Activated B cell treated with CpG ODN at 0.5 μM for 24 hours (primary cell): ENCODE data around the gene CEP76. TPM values are rescaled to one million over a fixed set of nuclear protein-coding genes. Genes with fewer than 3 reads are reported as not detected.
A peak's percentile ranks its signal among the peaks of the same experiment; 100 is the strongest.

ENCODE experiments used
- ATAC-seq: fragments of 200-7000 bp; cut with Tn5 transposase; one replicate; pipeline ENCODE4 v1.10.0; 2021; ENCODE audit warnings: low read depth, mild to moderate bottlenecking, moderate library complexity
- CTCF ChIA-PET: fragments of 350-600 bp; sonication (Branson Sonifier 250); formaldehyde crosslinking; loops from one replicate; lab custom pipeline; 2021; ENCODE audit warnings: antibody characterized with exemption; lab: Charles Lee
- POLR2A ChIA-PET: fragments of 350-600 bp; sonication (Branson Sonifier 250); formaldehyde crosslinking; loops from one replicate; lab custom pipeline; 2021; ENCODE audit warnings: antibody characterized with exemption; lab: Charles Lee
- DNase-seq: peaks from one replicate; pipeline ENCODE4 v3.0.0; 2022
- H3K27ac Mint-ChIP-seq: one replicate; pipeline ENCODE4 v1.8.0; 2020; ENCODE audit warnings: mixed read lengths
- H3K27me3 Mint-ChIP-seq: one replicate; pipeline ENCODE4 v1.8.0; 2021; ENCODE audit warnings: mixed read lengths
- H3K36me3 Mint-ChIP-seq: one replicate; pipeline ENCODE4 v1.8.0; 2021; ENCODE audit warnings: low read depth, mixed read lengths
- H3K4me1 Mint-ChIP-seq: one replicate; pipeline ENCODE4 v1.8.0; 2021; ENCODE audit warnings: mixed read lengths
- H3K4me3 Mint-ChIP-seq: one replicate; pipeline ENCODE4 v1.8.0; 2020; ENCODE audit warnings: mild to moderate bottlenecking, mixed read lengths
- H3K9me3 Mint-ChIP-seq: one replicate; pipeline ENCODE4 v1.8.0; 2020; ENCODE audit warnings: mixed read lengths
- CTCF ChIP-seq: fragments of 200-600 bp; IDR thresholded peaks from one replicate; pipeline ENCODE4 v1.8.0; 2022; ENCODE audit warnings: antibody characterized with exemption, mild to moderate bottlenecking
- intact Hi-C: fragments of 100-400 bp; cut with micrococcal nuclease; formaldehyde crosslinking; loops from one replicate; pipeline ENCODE4 v1.15.1; 2024
- total RNA-seq: library from RNA; stranded (reverse); gene quantifications from 2 replicates; pipeline ENCODE4 v1.2.3, GENCODE V29; 2022

CEP76 gene
- 6.4 and 6.9 TPM in 2 replicates for total RNA-seq

- intact Hi-C loops: loop anchor here (1.0 to 5.0 kb wide), 13 partner anchors 44 to 1024 kb away; partner anchors contain the start of genes AFG3L2, CEP192, FAM210A and IMPA2
- peak within 1 kb of the TSS; percentile 99 for H3K27ac Mint-ChIP-seq
- peaks cover 38% of the 10 kb centered on the region for H3K4me1 Mint-ChIP-seq
- peak; percentile 90 for DNase-seq
- H3K27me3 Mint-ChIP-seq: no peaks in the 10 kb centered on the region
- peaks cover 43% of the 10 kb centered on the region for H3K36me3 Mint-ChIP-seq
- no peak for TF ChIP-seq CTCF
- CTCF ChIA-PET: interaction anchor here (0.8 to 1.7 kb wide), 4 partner anchors 21 to 457 kb away, joined by 3 to 5 read pairs (median 3); no protein-coding TSS in a partner anchor
- peak; percentile 88 for ATAC-seq
- POLR2A ChIA-PET: interaction anchor here (0.5 to 3.0 kb wide), 17 partner anchors 9 to 921 kb away, joined by 3 to 30 read pairs (median 5); partner anchors contain the start of genes AFG3L2, CEP192, IMPA2 and PRELID3A
- no peaks in the 10 kb centered on the region for H3K9me3 Mint-ChIP-seq
- H3K4me3 Mint-ChIP-seq: peak within 1 kb of the TSS; percentile 99
Measured at GRCh38 chr18:12702221-12703095, at the start of gene CEP76, which contains the start of gene PSMG2. Gene CEP76 (minus strand): TSS chr18:12702723. CDS start chr18:12702548, 175 bp downstream. Gene PSMG2 (plus strand): TSS chr18:12703042. CDS start chr18:12703108, 66 bp downstream.

- no peaks in the 10 kb centered on the region for H3K36me3 Mint-ChIP-seq
- H3K4me1 Mint-ChIP-seq: peaks cover 17% of the 10 kb centered on the region
- no peak overlapping the region for H3K27ac Mint-ChIP-seq
- H3K9me3 Mint-ChIP-seq: no peaks in the 10 kb centered on the region
- peaks cover 20% of the 10 kb centered on the region for H3K27me3 Mint-ChIP-seq
- POLR2A ChIA-PET: no interaction called here
- H3K4me3 Mint-ChIP-seq: no peak overlapping the region
- ATAC-seq: no peak
- CTCF ChIA-PET: no interaction called here
- no peak for DNase-seq
- TF ChIP-seq CTCF: no peak
- intact Hi-C loops: no loop called here
Measured at GRCh38 chr18:12751891-12752290, 49.4 kb upstream of the CEP76 start.

- no peak for TF ChIP-seq CTCF
- peaks cover 20% of the 10 kb centered on the region for H3K27me3 Mint-ChIP-seq
- ChIA-PET CTCF (no interaction called here), POLR2A (no interaction called here)
- intact Hi-C loops: no loop called here
- DNase-seq (no peak), ATAC-seq (no peak)
- peaks cover 17% of the 10 kb centered on the region for H3K4me1 Mint-ChIP-seq
- no peaks in the 10 kb centered on the region for H3K36me3 Mint-ChIP-seq
- H3K9me3 Mint-ChIP-seq: no peaks in the 10 kb centered on the region
- no peak overlapping the region for H3K4me3 Mint-ChIP-seq
- H3K27ac Mint-ChIP-seq: no peak overlapping the region
Measured at GRCh38 chr18:12751503-12751884, 49.0 kb upstream of the CEP76 start.

GRCh38 chr18:12750715-12751502 is 48.4 kb upstream of the CEP76 start:
- Mint-ChIP-seq H3K4me1 (peaks cover 17% of the 10 kb centered on the region), H3K27ac (no peak overlapping the region), H3K4me3 (no peak overlapping the region), H3K27me3 (peaks cover 20% of the 10 kb centered on the region), H3K36me3 (no peaks in the 10 kb centered on the region), H3K9me3 (no peaks in the 10 kb centered on the region)
- intact Hi-C loops: no loop called here
- DNase-seq (no peak), ATAC-seq (no peak)
- TF ChIP-seq CTCF: no peak
- CTCF ChIA-PET: interaction anchor here (1.8 kb wide), 1 partner anchor 183 kb away, joined by 6 read pairs; no protein-coding TSS in a partner anchor
- POLR2A ChIA-PET: no interaction called here
